Heart left ventricle (tissue), 16 donors: ENCODE measurements around the gene LDHA. TPM values are rescaled to one million over a fixed set of nuclear protein-coding genes. Genes with fewer than 3 reads are reported as not detected.

Experiments
- ATAC-seq, 4 donors: fragments of 200-7000 bp; cut with Tn5 transposase; one replicate each; pipeline ENCODE4 v1.9.1; 2020 to 2022; ENCODE audit warnings: moderate library complexity in 4 of 4, mild to moderate bottlenecking in 3 of 4, moderate number of reproducible peaks in 1 of 4
- DNase-seq, 5 donors: peaks; one replicate each; pipeline ENCODE4 v3.0.0-alpha.2; 2020
- H3K27ac ChIP-seq, 12 donors: fragments of 200-600 bp; sonication (generic) in 4 of 12; one replicate each; pipeline versions ENCODE4 v1.5.0 to v1.8.0; 2016 to 2022; ENCODE audit warnings: mild to moderate bottlenecking in 2 of 12
- H3K27me3 ChIP-seq, 9 donors: fragments of 200-600 bp; sonication (generic) in 2 of 9; one replicate each; pipeline versions ENCODE4 v1.5.1 to v1.8.0; 2016 to 2022; ENCODE audit warnings: mild to moderate bottlenecking in 3 of 9
- H3K36me3 ChIP-seq, 9 donors: fragments of 200-600 bp; sonication (generic) in 2 of 9; one replicate each; pipeline versions ENCODE4 v1.5.0 to v1.8.0; 2018 to 2022; ENCODE audit warnings: mild to moderate bottlenecking in 2 of 9
- H3K4me1 ChIP-seq, 12 donors: fragments of 200-600 bp; sonication (generic) in 4 of 12; one replicate each; pipeline versions ENCODE4 v1.5.0 to v1.8.0; 2016 to 2022; ENCODE audit warnings: mild to moderate bottlenecking in 3 of 12
- H3K4me3 ChIP-seq, 12 donors: fragments of 200-600 bp; sonication (generic) in 4 of 12; one replicate each; pipeline versions ENCODE4 v1.5.0 to v1.8.0; 2017 to 2022; ENCODE audit warnings: mild to moderate bottlenecking in 9 of 12, moderate library complexity in 4 of 12
- H3K9me3 ChIP-seq, 12 donors: fragments of 200-600 bp; sonication (generic) in 4 of 12; one replicate each; pipeline versions ENCODE4 v1.5.0 to v1.8.0; 2016 to 2022; ENCODE audit warnings: mild to moderate bottlenecking in 1 of 12
- POLR2A ChIP-seq, 2 donors: fragments of 450-650 bp; IDR thresholded peaks; one replicate each; pipeline ENCODE4 v1.6.1; 2017; ENCODE audit warnings: antibody characterized with exemption in 2 of 2, mild to moderate bottlenecking in 2 of 2, moderate library complexity in 2 of 2
- WGBS, 4 donors: extraction: QIAGEN DNeasy Blood & Tissue Kit in 2 of 4; methylation state at CpG; one replicate each; pipeline versions ENCODE4 v1.1.5 to v1.1.7; 2013 to 2018; 5-methylcytosine and 5-hydroxymethylcytosine counted together
- intact Hi-C, 10 donors: fragments of 100-400 bp; cut with DNase I; formaldehyde crosslinking; loops; one replicate each; pipeline versions ENCODE4 v1.11.1 to v1.14.2; 2022
- polyA plus RNA-seq, 2 donors: library from polyadenylated mRNA; stranded (reverse); fragments of 200-250 nt; gene quantifications; one replicate each; pipeline ENCODE4 v1.2.3, GENCODE V29; 2013
- total RNA-seq, 9 donors: library from RNA; depleted of rRNA in 2 of 9; stranded (reverse); fragments of >200 nt in 2 of 9; fragmentation: NEBNext Ultra II Directional in 3 of 9; extraction: Animal tissue kit (Norgen Biotek cat#: 25700) in 3 of 9; gene quantifications; one replicate each; pipeline versions ENCODE4 v1.1.0 to v1.2.4, GENCODE V29; 2016 to 2023
- TF ChIP-seq, protein P1 (sequence below), 12 donors: fragments of 200-600 bp; sonication (generic) in 4 of 12; IDR thresholded peaks; one replicate each; pipeline versions ENCODE4 v1.5.0 to v1.8.0; 2018 to 2022; ENCODE audit warnings: antibody characterized with exemption in 12 of 12, mild to moderate bottlenecking in 5 of 12
- donor health status: ischemic (EF 13 %, LVEDD 7.1; RV severe dilation, severe dysfunction).
- donor health status: healthy with polysubstance abuse.
- donor health status: DM: no; HTN: yes; CAD: no.
- donor health status: DM: no; HTN: no; CAD: no.
- donor health status: ischemic (EF 25% LVEDD 6.9; RV normal size, moderate dysfunction).
- donor health status: ischemic (EF 25% LVEDD 5.7; RV mildly dilated, moderate dysfunction).
- donor health status: healthy.
- donor health status: DM: yes; HTN: yes; CAD: no.
- donor health status: ischemic (EF 35%, LVEDD 5.7; RV mildly dilated, moderate dysfunction).
- donor health status: nonischemic (EF 11% LVEDD 7.7; RV severe dilation, severe dysfunction).
- donor health status: DM: yes; HTN: yes; CAD: no.
- donor health status: PGD.
- donor health status: ischemic (EF 29% LVEDD 5.4; RV normal size, mild dysfunction).
- donor health status: nonischemic (EF 23%, LVEDD 6.1; RV moderate dilation, normal function).

LDHA gene
- total and polyA plus RNA-seq, 11 donors, result 191 to 961 (median 322) TPM

DNA sequence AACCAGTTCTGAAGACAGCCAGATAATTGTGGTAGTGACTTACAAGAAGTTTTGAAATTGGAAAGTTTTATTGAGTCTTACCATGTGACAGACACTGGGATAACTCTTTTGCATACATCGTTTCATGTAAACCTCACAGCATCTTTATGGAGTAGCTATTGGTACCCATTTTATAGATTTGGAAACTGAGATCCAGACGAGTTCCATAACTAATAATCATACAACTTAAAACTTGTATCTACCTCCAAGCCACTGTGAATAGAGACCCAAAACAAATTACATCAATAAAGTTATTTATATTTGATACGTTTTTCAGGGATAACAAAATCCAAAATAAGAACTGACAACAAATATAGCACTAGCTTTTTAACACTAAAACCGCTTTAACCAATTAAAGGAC lies 35.7 kb upstream of the LDHA start:
- 90 to 93% (median 92%) methylated on average over 4 of the region's 4 CpGs for WGBS, 4 donors

DNA sequence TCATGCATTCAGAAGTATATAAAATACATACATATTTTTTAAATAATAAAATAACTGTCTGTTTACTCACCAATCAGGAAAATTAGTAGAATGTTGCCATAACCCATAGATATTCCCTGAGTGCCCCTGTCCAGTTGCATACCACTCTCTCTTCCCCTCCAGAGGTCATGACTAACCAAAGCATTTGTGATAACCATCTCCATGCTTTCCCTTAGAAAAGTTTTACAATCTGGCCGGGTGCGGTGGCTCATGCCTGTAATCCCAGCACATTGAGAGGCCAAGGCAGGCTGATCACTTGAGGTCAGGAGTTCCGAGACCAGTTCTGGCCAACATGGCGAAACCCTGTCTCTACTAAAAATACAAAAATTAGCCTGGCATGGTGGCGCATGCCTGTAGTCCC lies 33.2 kb upstream of the LDHA start:
- 95 to 98% (median 97%) methylated on average over 5 of the region's 5 CpGs for WGBS, 4 donors
- H3K4me1 ChIP-seq, result no peaks in the 10 kb centered on the region
- DNase-seq (no peak), ATAC-seq (no peak)
- intact Hi-C loops, result loop anchor here in 1 of 10 donors (10.0 kb wide), 1 partner anchor 54 kb away; the partner anchor contains the start of gene LDHC
- TF ChIP-seq, protein P1, sequence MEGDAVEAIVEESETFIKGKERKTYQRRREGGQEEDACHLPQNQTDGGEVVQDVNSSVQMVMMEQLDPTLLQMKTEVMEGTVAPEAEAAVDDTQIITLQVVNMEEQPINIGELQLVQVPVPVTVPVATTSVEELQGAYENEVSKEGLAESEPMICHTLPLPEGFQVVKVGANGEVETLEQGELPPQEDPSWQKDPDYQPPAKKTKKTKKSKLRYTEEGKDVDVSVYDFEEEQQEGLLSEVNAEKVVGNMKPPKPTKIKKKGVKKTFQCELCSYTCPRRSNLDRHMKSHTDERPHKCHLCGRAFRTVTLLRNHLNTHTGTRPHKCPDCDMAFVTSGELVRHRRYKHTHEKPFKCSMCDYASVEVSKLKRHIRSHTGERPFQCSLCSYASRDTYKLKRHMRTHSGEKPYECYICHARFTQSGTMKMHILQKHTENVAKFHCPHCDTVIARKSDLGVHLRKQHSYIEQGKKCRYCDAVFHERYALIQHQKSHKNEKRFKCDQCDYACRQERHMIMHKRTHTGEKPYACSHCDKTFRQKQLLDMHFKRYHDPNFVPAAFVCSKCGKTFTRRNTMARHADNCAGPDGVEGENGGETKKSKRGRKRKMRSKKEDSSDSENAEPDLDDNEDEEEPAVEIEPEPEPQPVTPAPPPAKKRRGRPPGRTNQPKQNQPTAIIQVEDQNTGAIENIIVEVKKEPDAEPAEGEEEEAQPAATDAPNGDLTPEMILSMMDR (IDR thresholded peaks at IDR 0.05), result no peak
- no peak for TF ChIP-seq POLR2A (IDR thresholded peaks at IDR 0.05)
- no peaks in the 10 kb centered on the region for H3K27me3 ChIP-seq
- no peak overlapping the region for H3K4me3 ChIP-seq
- no peak overlapping the region for H3K27ac ChIP-seq
- peaks cover 0 to 100% (median 99%) of the 10 kb centered on the region in 9 donors for H3K36me3 ChIP-seq
- no peaks in the 10 kb centered on the region for H3K9me3 ChIP-seq

More for the DNA sequence above, 35.7 kb upstream of the LDHA start:
- ATAC-seq (no peak), DNase-seq (no peak)
- H3K27me3 ChIP-seq, result no peaks in the 10 kb centered on the region
- H3K27ac ChIP-seq, result no peak overlapping the region
- H3K36me3 ChIP-seq, result peaks cover 0 to 99% (median 96%) of the 10 kb centered on the region in 9 donors
- H3K4me3 ChIP-seq, result no peak overlapping the region
- intact Hi-C loops, result loop anchor here in 1 of 10 donors (10.0 kb wide), 1 partner anchor 136 kb away; no protein-coding TSS in a partner anchor
- no peak for TF ChIP-seq POLR2A (IDR thresholded peaks at IDR 0.05)
- TF ChIP-seq, protein P1 (IDR thresholded peaks at IDR 0.05), result no peak
- no peaks in the 10 kb centered on the region for H3K9me3 ChIP-seq
- H3K4me1 ChIP-seq, result no peaks in the 10 kb centered on the region

DNA sequence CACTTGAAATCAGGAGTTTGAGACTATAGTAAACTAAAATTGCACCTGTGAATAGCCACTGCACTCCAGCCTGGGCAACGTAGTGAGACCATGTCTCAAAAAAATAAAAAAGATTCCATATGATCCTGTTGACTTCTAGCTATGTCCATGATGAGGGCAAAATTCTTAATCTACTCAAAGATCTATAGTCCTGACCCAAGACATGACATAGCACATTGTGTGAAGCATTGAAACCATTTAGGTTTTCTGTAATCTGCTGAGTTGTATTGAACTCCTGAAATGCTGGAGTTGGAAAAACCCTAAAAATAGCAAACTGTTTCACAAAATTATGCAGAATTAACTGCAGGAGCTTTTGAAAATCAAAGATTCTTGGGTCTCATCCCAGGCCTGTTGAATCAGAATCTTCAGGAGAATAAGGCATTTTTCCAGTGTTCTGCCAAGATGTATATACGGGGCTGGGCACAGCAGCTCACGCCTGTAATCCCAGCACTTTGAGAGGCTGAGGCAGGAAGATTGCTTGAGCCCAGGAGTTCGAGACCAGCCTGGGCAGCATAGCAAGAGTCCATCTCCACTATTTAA lies 29.8 kb upstream of the LDHA start:
- no peaks in the 10 kb centered on the region for H3K4me1 ChIP-seq
- H3K27ac ChIP-seq, result no peak overlapping the region
- no peak overlapping the region for H3K4me3 ChIP-seq
- WGBS, 4 donors, result 85 to 97% (median 93%) methylated on average over 4 of the region's 4 CpGs
- no peak for DNase-seq
- intact Hi-C loops, result loop anchor here in 1 of 10 donors (10.0 kb wide), 1 partner anchor 50 kb away; the partner anchor contains the start of gene LDHC
- H3K36me3 ChIP-seq, result peaks cover 0 to 93% (median 83%) of the 10 kb centered on the region in 9 donors
- TF ChIP-seq POLR2A (IDR thresholded peaks at IDR 0.05), result no peak
- TF ChIP-seq, protein P1 (IDR thresholded peaks at IDR 0.05), result no peak
- H3K9me3 ChIP-seq, result no peaks in the 10 kb centered on the region
- ATAC-seq, result no peak
- no peaks in the 10 kb centered on the region for H3K27me3 ChIP-seq

DNA sequence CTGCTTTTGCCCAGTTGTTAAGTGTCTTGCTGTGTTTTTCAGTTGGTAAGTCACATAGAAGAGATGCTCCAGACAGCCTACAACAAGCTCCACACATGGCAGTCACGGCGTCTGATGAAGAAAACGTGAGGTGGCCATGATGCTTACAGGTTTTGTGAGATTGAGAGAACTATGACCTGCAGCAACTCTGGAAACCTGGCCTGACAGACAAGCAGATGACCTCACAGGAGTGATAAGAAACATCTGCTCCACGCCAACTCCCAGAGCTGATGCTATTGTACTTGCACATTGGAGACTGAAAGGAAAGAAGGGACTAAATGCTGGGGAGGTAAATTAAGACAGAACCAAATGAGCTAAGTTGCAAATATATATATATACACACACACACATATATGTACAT lies 28.6 kb upstream of the LDHA start:
- ATAC-seq (no peak), DNase-seq (no peak)
- H3K27ac ChIP-seq, result no peak overlapping the region
- no peaks in the 10 kb centered on the region for H3K4me1 ChIP-seq
- TF ChIP-seq POLR2A (IDR thresholded peaks at IDR 0.05), result no peak
- TF ChIP-seq, protein P1 (IDR thresholded peaks at IDR 0.05), result no peak
- H3K4me3 ChIP-seq, result no peak overlapping the region
- peaks cover 0 to 81% (median 72%) of the 10 kb centered on the region in 9 donors for H3K36me3 ChIP-seq
- WGBS, 4 donors, result 84 to 88% (median 87%) methylated on average over 4 of the region's 4 CpGs
- no peaks in the 10 kb centered on the region for H3K9me3 ChIP-seq
- no peaks in the 10 kb centered on the region for H3K27me3 ChIP-seq
- intact Hi-C loops, result loop anchor here in 1 of 10 donors (10.0 kb wide), 1 partner anchor 49 kb away; the partner anchor contains the start of gene LDHC
